ENCODE results near the gene SELPLG.

GRCh38 chr12:108599948-108600701, 33.6 kb downstream of the SELPLG start:
- TF ChIP-seq POLR2A (IDR thresholded peaks at IDR 0.05; ENCODE audit: low read length) (no peak), GATA1 (IDR thresholded peaks at IDR 0.05; ENCODE audit: low read depth, low read length) (no peak)

Data from erythroblast (primary cell).